Progenitor cell of endocrine pancreas (in vitro differentiated cells): ENCODE measurements around the gene SLC35F3. TPM values are rescaled to one million over a fixed set of nuclear protein-coding genes. Genes with fewer than 3 reads are reported as not detected.

Source experiments
- DNase-seq: peaks from one replicate; pipeline ENCODE4 v3.0.0; 2021; ENCODE audit warnings: low spot score; ENCODE audit not compliant: unreplicated experiment
- H3K27ac Mint-ChIP-seq: 2 replicates; pipeline ENCODE4 v1.8.0; 2021; ENCODE audit warnings: mild to moderate bottlenecking, moderate library complexity, mixed read lengths
- H3K27me3 Mint-ChIP-seq: 2 replicates; pipeline ENCODE4 v1.8.0; 2021; ENCODE audit warnings: mixed read lengths
- H3K36me3 Mint-ChIP-seq: 2 replicates; pipeline ENCODE4 v1.8.0; 2022; ENCODE audit warnings: mixed read lengths; ENCODE audit not compliant: insufficient read depth
- H3K4me1 Mint-ChIP-seq: 2 replicates; pipeline ENCODE4 v1.8.0; 2021; ENCODE audit warnings: low read depth, mixed read lengths
- H3K4me3 Mint-ChIP-seq: 2 replicates; pipeline ENCODE4 v1.8.0; 2021; ENCODE audit warnings: low read depth, mild to moderate bottlenecking, moderate library complexity, mixed read lengths
- H3K9me3 Mint-ChIP-seq: 2 replicates; pipeline ENCODE4 v1.8.0; 2021; ENCODE audit warnings: low read depth, mixed read lengths
- CTCF ChIP-seq: fragments of 200-600 bp; sonication (generic); IDR thresholded peaks from one replicate; pipeline ENCODE4 v1.5.0; 2021; ENCODE audit warnings: antibody characterized with exemption, mild to moderate bottlenecking; ENCODE audit not compliant: unreplicated experiment
- total RNA-seq: library from RNA; stranded (reverse); gene quantifications from 2 replicates; pipeline ENCODE4 v1.2.1, GENCODE V29; 2021

The SLC35F3 gene
- total RNA-seq, 1 donor from 2014 or later, result 0.74 TPM

DNA sequence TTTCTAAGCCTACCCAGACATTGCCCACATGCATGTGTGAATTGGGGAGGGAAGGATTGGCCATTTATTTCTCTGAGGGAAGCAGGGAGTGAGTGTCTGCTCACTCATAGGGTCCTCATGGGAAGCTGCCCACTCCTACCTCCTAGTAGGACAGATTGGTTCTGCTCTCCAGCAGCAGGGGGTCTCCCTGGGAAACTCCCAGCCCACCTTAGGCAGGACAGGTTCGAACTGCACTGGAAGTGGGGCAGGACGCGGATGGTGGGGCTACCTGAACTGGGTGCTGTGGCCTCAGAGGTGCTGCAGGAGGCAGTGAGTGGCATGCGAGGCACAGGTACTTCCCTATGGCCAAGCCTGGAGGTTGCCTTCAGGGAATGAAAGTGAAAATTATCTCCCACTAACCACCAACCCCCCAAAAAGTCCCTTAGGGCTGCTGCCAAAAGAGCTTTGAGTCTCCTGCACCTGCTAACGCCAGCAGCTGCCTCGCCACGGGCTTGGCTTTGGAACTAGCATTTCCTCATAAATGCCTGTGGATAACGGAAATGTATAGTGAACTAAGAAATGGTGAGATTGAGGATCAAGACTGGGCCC, 311.7 kb downstream of the SLC35F3 start:
- no peak overlapping the region for H3K4me3 Mint-ChIP-seq
- peaks cover 3% of the 10 kb centered on the region for H3K4me1 Mint-ChIP-seq
- H3K27ac Mint-ChIP-seq, result no peak overlapping the region
- no peak for TF ChIP-seq CTCF
- H3K36me3 Mint-ChIP-seq, result no peaks in the 10 kb centered on the region
- no peak for DNase-seq
- peaks cover 23% of the 10 kb centered on the region for H3K27me3 Mint-ChIP-seq
- no peaks in the 10 kb centered on the region for H3K9me3 Mint-ChIP-seq

DNA sequence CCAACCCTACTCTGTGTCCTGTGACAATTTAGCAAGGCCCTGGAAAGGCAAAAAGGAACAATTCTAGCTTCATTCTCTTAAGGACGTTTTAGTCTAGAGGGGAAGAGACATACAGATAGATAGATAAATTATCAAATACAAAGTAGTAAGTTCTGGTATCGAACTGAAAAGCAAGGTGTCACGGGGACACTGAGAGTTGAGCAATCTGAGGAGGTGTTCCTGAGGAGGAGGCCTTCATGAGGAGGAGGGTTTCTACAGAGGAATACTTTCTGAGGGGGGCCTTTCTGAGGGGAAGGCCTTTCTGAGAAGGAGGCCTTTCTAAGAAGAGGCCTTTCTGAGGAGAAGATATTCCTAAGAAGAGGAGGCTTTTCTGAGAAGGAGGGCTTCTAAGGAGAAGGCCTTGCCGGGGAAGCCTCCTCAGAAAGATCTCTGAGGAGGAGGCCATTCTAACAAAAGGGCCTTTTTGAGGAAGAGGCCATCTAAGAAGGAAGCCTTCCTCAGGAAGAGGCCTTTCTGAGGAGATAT, 312.9 kb downstream of the SLC35F3 start:
- no peaks in the 10 kb centered on the region for H3K9me3 Mint-ChIP-seq
- H3K4me1 Mint-ChIP-seq, result peaks cover 3% of the 10 kb centered on the region
- peaks cover 23% of the 10 kb centered on the region for H3K27me3 Mint-ChIP-seq
- no peak for TF ChIP-seq CTCF
- no peak overlapping the region for H3K4me3 Mint-ChIP-seq
- no peaks in the 10 kb centered on the region for H3K36me3 Mint-ChIP-seq
- no peak for DNase-seq
- H3K27ac Mint-ChIP-seq, result no peak overlapping the region

DNA sequence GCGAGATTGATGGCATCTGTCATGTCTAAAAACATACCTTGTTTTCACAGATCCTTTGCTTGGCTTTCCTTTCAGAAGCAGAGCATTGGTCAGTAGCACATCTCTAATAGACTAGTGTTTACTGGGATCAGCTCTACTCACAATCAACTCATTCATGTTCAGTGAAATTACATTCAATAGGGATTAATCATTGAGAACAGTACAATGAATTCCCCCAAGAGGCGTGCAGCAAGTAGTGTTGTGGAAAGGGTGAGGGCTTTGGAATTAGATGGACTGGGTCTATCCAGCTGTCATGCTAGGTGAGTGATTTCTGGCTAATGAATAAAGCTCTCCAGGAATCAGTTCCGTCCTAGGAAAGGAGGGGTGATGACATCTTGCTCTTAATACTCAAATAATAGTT, 313.6 kb downstream of the SLC35F3 start:
- Mint-ChIP-seq H3K9me3 (no peaks in the 10 kb centered on the region), H3K27ac (no peak overlapping the region), H3K4me1 (peaks cover 3% of the 10 kb centered on the region), H3K4me3 (no peak overlapping the region), H3K27me3 (peaks cover 19% of the 10 kb centered on the region), H3K36me3 (no peaks in the 10 kb centered on the region)
- TF ChIP-seq CTCF, result no peak
- no peak for DNase-seq

DNA sequence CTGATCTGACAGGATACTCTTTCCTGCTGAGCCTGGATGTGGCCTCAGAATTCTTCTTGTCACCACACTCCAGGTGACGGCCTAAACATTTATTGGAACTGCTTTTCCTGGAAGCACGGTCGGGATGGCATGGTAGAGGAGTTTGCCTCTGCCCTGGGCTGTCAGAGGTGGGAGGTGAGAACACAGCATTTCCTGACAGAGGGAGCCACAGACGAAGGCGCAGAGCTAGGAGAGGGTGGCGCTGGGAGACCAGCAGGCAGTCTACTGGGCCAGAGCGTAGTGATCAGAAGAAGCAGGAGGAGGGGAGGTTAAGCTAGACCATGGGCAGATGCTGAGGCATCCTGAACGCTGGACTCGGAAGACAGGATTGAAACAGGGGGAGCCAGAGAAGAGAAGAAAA, 315.2 kb downstream of the SLC35F3 start:
- Mint-ChIP-seq H3K4me3 (no peak overlapping the region), H3K36me3 (no peaks in the 10 kb centered on the region), H3K27ac (no peak overlapping the region), H3K9me3 (no peaks in the 10 kb centered on the region), H3K27me3 (peaks cover 11% of the 10 kb centered on the region), H3K4me1 (no peaks in the 10 kb centered on the region)
- no peak for DNase-seq
- no peak for TF ChIP-seq CTCF

- no peak overlapping the region for H3K4me3 Mint-ChIP-seq
- H3K9me3 Mint-ChIP-seq, result no peaks in the 10 kb centered on the region
- DNase-seq, result no peak
- peaks cover 8% of the 10 kb centered on the region for H3K27me3 Mint-ChIP-seq
- H3K36me3 Mint-ChIP-seq, result no peaks in the 10 kb centered on the region
- H3K4me1 Mint-ChIP-seq, result no peaks in the 10 kb centered on the region
- H3K27ac Mint-ChIP-seq, result no peak overlapping the region
- TF ChIP-seq CTCF, result no peak
These were observed 317.1 kb downstream of the SLC35F3 start for GRCh38 chr1:234221601-234222000.
